NCI-H1048 (cell line): ENCODE data around the gene NOC2L.

ENCODE experiments used
- DNase-seq: peaks from one replicate; lab custom pipeline; 2025; lab: John Stamatoyannopoulos, UW

The NOC2L gene

GRCh38 chr1:974687-975328, 15.8 kb upstream of the NOC2L start:
- no peak for DNase-seq

GRCh38 chr1:974293-974640, 15.2 kb upstream of the NOC2L start:
- DNase-seq: no peak

- no peak for DNase-seq
Observed at GRCh38 chr1:973459-974292, 14.6 kb upstream of the NOC2L start.

GRCh38 chr1:972726-973458, 13.8 kb upstream of the NOC2L start:
- DNase-seq: no peak

- DNase-seq: no peak
Observed at GRCh38 chr1:971751-972506, 12.9 kb upstream of the NOC2L start.

GRCh38 chr1:970973-971730, 12.1 kb upstream of the NOC2L start:
- DNase-seq: no peak

- DNase-seq: no peak
Observed at GRCh38 chr1:970242-970972, 11.4 kb upstream of the NOC2L start.

- DNase-seq: no peak
Observed at GRCh38 chr1:969260-969855, 10.3 kb upstream of the NOC2L start.

- DNase-seq: no peak
Observed at GRCh38 chr1:967466-968343, 8.6 kb upstream of the NOC2L start.

GRCh38 chr1:966704-967300, 7.7 kb upstream of the NOC2L start:
- DNase-seq: no peak

- DNase-seq: no peak
Observed at GRCh38 chr1:966135-966703, 7.2 kb upstream of the NOC2L start, which contains the start of gene PLEKHN1. TSS of gene PLEKHN1 (plus strand) at chr1:966482. CDS start at chr1:966532, 50 bp downstream.

- no peak for DNase-seq
Observed at GRCh38 chr1:965526-966134, 6.6 kb upstream of the NOC2L start.

GRCh38 chr1:964691-965525, 5.9 kb upstream of the NOC2L start:
- no peak for DNase-seq

GRCh38 chr1:963746-964525, 4.9 kb upstream of the NOC2L start:
- DNase-seq: no peak

- DNase-seq: no peak
Observed at GRCh38 chr1:963301-963651, 4.2 kb upstream of the NOC2L start.
